WTC11 (cell line): Measurements from ENCODE around the gene ZNF226. TPM values are rescaled to one million over a fixed set of nuclear protein-coding genes. Genes with fewer than 3 reads are reported as not detected.

Experiments
- ATAC-seq: fragments of 200-7000 bp; cut with Tn5 transposase; 2 replicates; pipeline ENCODE4 v1.10.0; 2021; ENCODE audit warnings: mild to moderate bottlenecking, moderate library complexity
- CTCF ChIA-PET: fragments of 300-600 bp; sonication (Branson Sonifier 250); formaldehyde crosslinking; loops from one replicate; lab custom pipeline; 2021; ENCODE audit warnings: antibody characterized with exemption; lab: Charles Lee
- POLR2A ChIA-PET: fragments of 350-600 bp; sonication (Branson Sonifier 250); formaldehyde crosslinking; loops from one replicate; lab custom pipeline; 2021; ENCODE audit warnings: antibody characterized with exemption; lab: Charles Lee
- DNase-seq: peaks from one replicate; pipeline ENCODE4 v3.0.0; 2021; ENCODE audit warnings: low spot score
- H3K27ac Mint-ChIP-seq: 2 replicates; pipeline ENCODE4 v1.8.0; 2021; ENCODE audit warnings: mixed read lengths
- H3K27me3 Mint-ChIP-seq: 2 replicates; pipeline ENCODE4 v1.8.0; 2021; ENCODE audit warnings: low read depth, mild to moderate bottlenecking, moderate library complexity, mixed read lengths
- H3K36me3 Mint-ChIP-seq: 2 replicates; pipeline ENCODE4 v1.8.0; 2021; ENCODE audit warnings: mixed read lengths
- H3K4me1 Mint-ChIP-seq: 2 replicates; pipeline ENCODE4 v1.8.0; 2022; ENCODE audit warnings: mixed read lengths
- H3K4me3 Mint-ChIP-seq: 2 replicates; pipeline ENCODE4 v1.8.0; 2021; ENCODE audit warnings: mild to moderate bottlenecking, moderate library complexity, mixed read lengths
- H3K9me3 Mint-ChIP-seq: 2 replicates; pipeline ENCODE4 v1.8.0; 2021; ENCODE audit warnings: mixed read lengths
- AFF4 ChIP-seq: sonication (generic); formaldehyde crosslinking; IDR thresholded peaks from 2 replicates; pipeline ENCODE4 v1.8.1; 2023; ENCODE audit warnings: mild to moderate bottlenecking, missing genetic modification reagents, borderline replicate concordance
- EMX1 ChIP-seq: fragments of 250-450 bp; sonication (Bioruptor Pico); IDR thresholded peaks from 2 replicates; pipeline ENCODE4 v1.8.0; 2021; ENCODE audit warnings: mild to moderate bottlenecking
- HMGA2 ChIP-seq: fragments of 250-450 bp; sonication (Bioruptor Pico); IDR thresholded peaks from 2 replicates; pipeline ENCODE4 v1.4.0; 2021; ENCODE audit warnings: mild to moderate bottlenecking, moderate library complexity
- MAX ChIP-seq: sonication (generic); formaldehyde crosslinking; IDR thresholded peaks from 2 replicates; pipeline ENCODE4 v1.8.0; 2022; ENCODE audit warnings: mild to moderate bottlenecking, missing genetic modification reagents
- NFE2L1 ChIP-seq: sonication (generic); formaldehyde crosslinking; IDR thresholded peaks from 2 replicates; pipeline ENCODE4 v1.8.1; 2023; ENCODE audit warnings: missing genetic modification reagents
- RELA ChIP-seq: sonication (generic); formaldehyde crosslinking; IDR thresholded peaks from 2 replicates; pipeline ENCODE4 v1.8.1; 2022; ENCODE audit warnings: missing genetic modification reagents, mild to moderate bottlenecking, borderline replicate concordance
- SMAD3 ChIP-seq: sonication (generic); formaldehyde crosslinking; IDR thresholded peaks from 2 replicates; pipeline ENCODE4 v1.8.0; 2022; ENCODE audit warnings: missing genetic modification reagents, mild to moderate bottlenecking, borderline replicate concordance
- SOX15 ChIP-seq: fragments of 250-450 bp; sonication (Bioruptor Pico); IDR thresholded peaks from 2 replicates; pipeline ENCODE4 v1.9.0; 2021; ENCODE audit warnings: mild to moderate bottlenecking
- ZMAT4 ChIP-seq: fragments of 250-450 bp; sonication (Bioruptor Pico); IDR thresholded peaks from 2 replicates; pipeline ENCODE4 v1.9.0; 2021; ENCODE audit warnings: mild to moderate bottlenecking
- ZNF232 ChIP-seq: sonication (generic); formaldehyde crosslinking; IDR thresholded peaks from 2 replicates; pipeline ENCODE4 v1.8.0; 2022; ENCODE audit warnings: mild to moderate bottlenecking, missing genetic modification reagents
- ZNF532 ChIP-seq: fragments of 250-450 bp; sonication (Bioruptor Pico); IDR thresholded peaks from 2 replicates; pipeline ENCODE4 v1.9.0; 2021; ENCODE audit warnings: mild to moderate bottlenecking, borderline replicate concordance
- ZNF671 ChIP-seq: fragments of 250-450 bp; sonication (Bioruptor Pico); IDR thresholded peaks from 2 replicates; pipeline ENCODE4 v1.8.0; 2021; ENCODE audit warnings: mild to moderate bottlenecking
- total RNA-seq: library from RNA; stranded (reverse); gene quantifications from 3 replicates; pipeline ENCODE4 v1.2.3, GENCODE V29; 2021
- TF ChIP-seq, protein P1 (sequence below): sonication (generic); formaldehyde crosslinking; IDR thresholded peaks from 2 replicates; pipeline ENCODE4 v1.8.1; 2023; ENCODE audit warnings: mild to moderate bottlenecking, missing genetic modification reagents, moderate library complexity
- TF ChIP-seq, protein P2 (sequence below): sonication (generic); formaldehyde crosslinking; IDR thresholded peaks from 2 replicates; pipeline ENCODE4 v1.8.1; 2022; ENCODE audit warnings: low read depth, missing genetic modification reagents, borderline replicate concordance
- TF ChIP-seq, protein P3 (sequence below): sonication (generic); formaldehyde crosslinking; IDR thresholded peaks from 2 replicates; pipeline ENCODE4 v1.8.1; 2023; ENCODE audit warnings: mild to moderate bottlenecking, missing genetic modification reagents

The ZNF226 gene
- total RNA-seq, 1 experiment from 2014 or later: 18.5 TPM

GRCh38 chr19:44202470-44202869 lies 37.6 kb downstream of the ZNF226 start:
- ATAC-seq: no peak
- H3K4me3 Mint-ChIP-seq: no peak overlapping the region
- H3K36me3 Mint-ChIP-seq: peaks cover 16% of the 10 kb centered on the region

DNA sequence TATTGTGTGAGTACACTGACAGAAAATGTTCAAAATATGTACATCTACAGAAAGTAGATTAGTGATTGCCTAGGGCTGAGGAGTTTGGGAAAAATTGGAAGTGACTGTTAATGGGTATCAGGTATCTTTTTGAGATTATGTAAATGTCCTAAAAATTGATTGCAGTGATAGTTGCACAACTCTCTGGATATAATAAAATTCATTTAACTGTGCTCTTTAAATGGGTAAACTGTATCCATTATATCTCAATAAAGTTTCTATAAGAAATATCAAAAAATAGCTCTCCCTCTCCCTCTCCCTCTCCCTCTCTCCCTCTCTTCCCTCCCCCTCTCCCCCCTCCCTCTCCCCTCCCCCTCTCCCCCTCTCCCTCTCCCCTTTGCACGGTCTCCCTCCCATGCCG lies 38.1 kb downstream of the ZNF226 start:
- no peak for DNase-seq
- Mint-ChIP-seq H3K27me3 (peaks cover 26% of the 10 kb centered on the region), H3K36me3 (peaks cover 16% of the 10 kb centered on the region), H3K4me3 (no peak overlapping the region), H3K4me1 (peaks cover 2% of the 10 kb centered on the region; the same call in 1 of the 2 replicates), H3K9me3 (peaks cover 48% of the 10 kb centered on the region), H3K27ac (no peak overlapping the region)
- ATAC-seq: no peak
- ChIA-PET CTCF (no interaction called here), POLR2A (no interaction called here)
- no peak for TF ChIP-seq RELA (CRISPR knock-in tag)
- no peak for TF ChIP-seq AFF4 (CRISPR knock-in tag)
- TF ChIP-seq, protein P1, sequence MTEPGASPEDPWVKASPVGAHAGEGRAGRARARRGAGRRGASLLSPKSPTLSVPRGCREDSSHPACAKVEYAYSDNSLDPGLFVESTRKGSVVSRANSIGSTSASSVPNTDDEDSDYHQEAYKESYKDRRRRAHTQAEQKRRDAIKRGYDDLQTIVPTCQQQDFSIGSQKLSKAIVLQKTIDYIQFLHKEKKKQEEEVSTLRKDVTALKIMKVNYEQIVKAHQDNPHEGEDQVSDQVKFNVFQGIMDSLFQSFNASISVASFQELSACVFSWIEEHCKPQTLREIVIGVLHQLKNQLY (CRISPR knock-in tag): no peak
- TF ChIP-seq MAX (CRISPR knock-in tag): no peak
- TF ChIP-seq, protein P2, sequence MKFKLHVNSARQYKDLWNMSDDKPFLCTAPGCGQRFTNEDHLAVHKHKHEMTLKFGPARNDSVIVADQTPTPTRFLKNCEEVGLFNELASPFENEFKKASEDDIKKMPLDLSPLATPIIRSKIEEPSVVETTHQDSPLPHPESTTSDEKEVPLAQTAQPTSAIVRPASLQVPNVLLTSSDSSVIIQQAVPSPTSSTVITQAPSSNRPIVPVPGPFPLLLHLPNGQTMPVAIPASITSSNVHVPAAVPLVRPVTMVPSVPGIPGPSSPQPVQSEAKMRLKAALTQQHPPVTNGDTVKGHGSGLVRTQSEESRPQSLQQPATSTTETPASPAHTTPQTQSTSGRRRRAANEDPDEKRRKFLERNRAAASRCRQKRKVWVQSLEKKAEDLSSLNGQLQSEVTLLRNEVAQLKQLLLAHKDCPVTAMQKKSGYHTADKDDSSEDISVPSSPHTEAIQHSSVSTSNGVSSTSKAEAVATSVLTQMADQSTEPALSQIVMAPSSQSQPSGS (CRISPR knock-in tag): no peak
- no peak for TF ChIP-seq ZNF671 (CRISPR knock-in tag)
- no peak for TF ChIP-seq ZNF232
- TF ChIP-seq, protein P3, sequence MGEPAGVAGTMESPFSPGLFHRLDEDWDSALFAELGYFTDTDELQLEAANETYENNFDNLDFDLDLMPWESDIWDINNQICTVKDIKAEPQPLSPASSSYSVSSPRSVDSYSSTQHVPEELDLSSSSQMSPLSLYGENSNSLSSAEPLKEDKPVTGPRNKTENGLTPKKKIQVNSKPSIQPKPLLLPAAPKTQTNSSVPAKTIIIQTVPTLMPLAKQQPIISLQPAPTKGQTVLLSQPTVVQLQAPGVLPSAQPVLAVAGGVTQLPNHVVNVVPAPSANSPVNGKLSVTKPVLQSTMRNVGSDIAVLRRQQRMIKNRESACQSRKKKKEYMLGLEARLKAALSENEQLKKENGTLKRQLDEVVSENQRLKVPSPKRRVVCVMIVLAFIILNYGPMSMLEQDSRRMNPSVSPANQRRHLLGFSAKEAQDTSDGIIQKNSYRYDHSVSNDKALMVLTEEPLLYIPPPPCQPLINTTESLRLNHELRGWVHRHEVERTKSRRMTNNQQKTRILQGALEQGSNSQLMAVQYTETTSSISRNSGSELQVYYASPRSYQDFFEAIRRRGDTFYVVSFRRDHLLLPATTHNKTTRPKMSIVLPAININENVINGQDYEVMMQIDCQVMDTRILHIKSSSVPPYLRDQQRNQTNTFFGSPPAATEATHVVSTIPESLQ: no peak
- no peak for TF ChIP-seq EMX1 (CRISPR knock-in tag)

More at GRCh38 chr19:44202470-44202869, 37.6 kb downstream of the ZNF226 start:
- CTCF ChIA-PET: no interaction called here
- POLR2A ChIA-PET: no interaction called here
- TF ChIP-seq SMAD3: no peak
- TF ChIP-seq, protein P3: no peak
- no peak for TF ChIP-seq ZMAT4 (CRISPR knock-in tag)
- no peak for TF ChIP-seq ZNF532 (CRISPR knock-in tag)
- TF ChIP-seq NFE2L1 (CRISPR knock-in tag): no peak
- TF ChIP-seq SOX15 (CRISPR knock-in tag): no peak
- no peak for TF ChIP-seq HMGA2
- Mint-ChIP-seq H3K27ac (no peak overlapping the region), H3K9me3 (peaks cover 51% of the 10 kb centered on the region), H3K27me3 (peaks cover 26% of the 10 kb centered on the region), H3K4me1 (peaks cover 2% of the 10 kb centered on the region; the same call in 1 of the 2 replicates)
- DNase-seq: no peak
